ENCODE data around the gene PLCH1. TPM values are rescaled to one million over a fixed set of nuclear protein-coding genes. Genes with fewer than 3 reads are reported as not detected.

The PLCH1 gene
- total and polyA plus RNA-seq, 2 of the 8 experiments (the other 6 are each of a cell fraction or from before 2014, with no cell fraction given), result 5.8 to 17.2 TPM

- Histone ChIP-seq H4K5ac (ENCODE audit: insufficient read length, low read depth, low read length) (no peak overlapping the region), H3K23ac (ENCODE audit: insufficient read length) (no peak overlapping the region), H3K56ac (replicated peaks; ENCODE audit: insufficient read length, low read depth, low read length) (no peak overlapping the region), H4K8ac (ENCODE audit: extremely low read depth, insufficient read depth, low read length) (no peak overlapping the region), H4K20me1 (replicated peaks in 1 of 2; ENCODE audit: control insufficient read depth in 1 of 2, insufficient read depth in 2 of 2, low read length in 2 of 2) (no peaks in the 10 kb centered on the region), H4K91ac (replicated peaks; ENCODE audit: insufficient read length, low read length) (no peak overlapping the region), H3K4ac (replicated peaks; ENCODE audit: insufficient read length, low read depth, low read length) (no peak overlapping the region), H2AK5ac (ENCODE audit: low read depth, low read length) (no peak overlapping the region), H2AFZ (ENCODE audit: low read length) (no peak overlapping the region), H3K4me2 (ENCODE audit: insufficient read depth in 1 of 2, low read depth in 2 of 2, low read length in 2 of 2) (no peak overlapping the region), H2BK5ac (ENCODE audit: low read depth, low read length) (no peak overlapping the region), H2BK20ac (ENCODE audit: low read length) (no peak overlapping the region), H3K9me3 (ENCODE audit: insufficient read depth in 2 of 2, low read depth in 1 of 2, low read length in 1 of 2) (no peaks in the 10 kb centered on the region), H2BK15ac (ENCODE audit: low read length) (no peak overlapping the region), H2BK120ac (replicated peaks; ENCODE audit: low read depth, low read length) (no peak overlapping the region), H3K23me2 (ENCODE audit: low read depth, low read length) (no peaks in the 10 kb centered on the region), H3K4me1 (replicated peaks in 1 of 4; ENCODE audit: control insufficient read depth in 3 of 4, insufficient read depth in 4 of 4, low read length in 3 of 4) (peaks cover 0 to 4% (median 1%) of the 10 kb centered on the region in 4 experiments; a peak in 2 of 7 replicates), H3K27ac (ENCODE audit: low read depth, low read length) (no peak overlapping the region), H3K9ac (replicated peaks in 1 of 4; ENCODE audit: extremely low read depth in 1 of 4, low read depth in 3 of 4, low read length in 3 of 4) (no peak overlapping the region), H3K14ac (ENCODE audit: insufficient read length) (no peak overlapping the region), H3K18ac (ENCODE audit: extremely low read depth, low read length) (no peak overlapping the region), H2BK12ac (ENCODE audit: low read depth, low read length) (no peak overlapping the region), H3K79me2 (ENCODE audit: control insufficient read depth in 1 of 2, insufficient read depth in 2 of 2, low read length in 2 of 2) (no peaks in the 10 kb centered on the region), H3K4me3 (ENCODE audit: extremely low read depth in 1 of 4, insufficient read depth in 2 of 4, low read depth in 3 of 4, low read length in 4 of 4) (no peak overlapping the region), H3K36me3 (ENCODE audit: control insufficient read depth in 2 of 4, insufficient read depth in 4 of 4, low read length in 3 of 4) (no peaks in the 10 kb centered on the region), H3K79me1 (ENCODE audit: low read depth, low read length) (no peaks in the 10 kb centered on the region; the same call in 1 of the 2 replicates), H3K27me3 (replicated peaks in 1 of 4; ENCODE audit: control insufficient read depth in 3 of 4, extremely low read depth in 1 of 4, insufficient read depth in 3 of 4, low read length in 3 of 4) (no peaks in the 10 kb centered on the region)
- FAIRE-seq, result no peak
- CTCF ChIA-PET (ENCODE audit: partially characterized antibody), result interaction anchor here (1.0 to 1.9 kb wide), 2 partner anchors 250 to 290 kb away, joined by 3 to 4 read pairs; no protein-coding TSS in a partner anchor
- TF ChIP-seq RXRA (IDR thresholded peaks at IDR 0.05; ENCODE audit: insufficient read depth, low read depth, low read length) (no peak), ATF2 (IDR thresholded peaks at IDR 0.05; ENCODE audit: low read length) (no peak), HDAC2 (IDR thresholded peaks at IDR 0.05; ENCODE audit: borderline replicate concordance in 1 of 2, low read depth in 2 of 2, low read length in 2 of 2) (no peak), TCF12 (IDR thresholded peaks at IDR 0.05; ENCODE audit: low read depth, low read length) (no peak)
- POLR2A ChIA-PET (ENCODE audit: partially characterized antibody), result interaction anchor here (1.1 kb wide), 1 partner anchor 9 kb away, joined by 3 read pairs; no protein-coding TSS in a partner anchor
- DNase-seq (ENCODE audit: low read depth in 1 of 2, low spot score in 2 of 2), result no peak
- WGBS, 2 experiments (ENCODE audit: extremely low coverage in 1 of 2, insufficient coverage in 1 of 2, insufficient read length in 1 of 2, insufficient replicate concordance in 2 of 2, low coverage in 1 of 2, low lambda C conversion rate in 2 of 2, missing lambda C conversion rate in 1 of 2), result 93% methylated on average over 4 of the region's 4 CpGs; no CpG with 5 or more reads in 1 of the 2 experiments
Observed at GRCh38 chr3:155673421-155673820, 71.5 kb downstream of the PLCH1 start.

Measured in H1 (cell line).